Activated CD4-positive, alpha-beta T cell treated with anti-CD3 and anti-CD28 coated beads for 36 hours (primary cell): Measurements from ENCODE around the gene S100A4. TPM values are rescaled to one million over a fixed set of nuclear protein-coding genes. Genes with fewer than 3 reads are reported as not detected.
"Not testable (repeated sequence)": the region's sequence is repeated elsewhere in the genome, so short reads cannot be mapped to it uniquely, and the experiment has no call there.

ENCODE experiments used
- ATAC-seq: fragments of 200-7000 bp; cut with Tn5 transposase; one replicate; pipeline ENCODE4 v1.10.0; 2021; ENCODE audit warnings: mild to moderate bottlenecking, moderate library complexity
- CTCF ChIA-PET: fragments of 350-600 bp; sonication (Branson Sonifier 250); formaldehyde crosslinking; loops from one replicate; lab custom pipeline; 2021; ENCODE audit warnings: antibody characterized with exemption; lab: Charles Lee
- POLR2A ChIA-PET: fragments of 350-600 bp; sonication (Branson Sonifier 250); formaldehyde crosslinking; loops from one replicate; lab custom pipeline; 2021; ENCODE audit warnings: antibody characterized with exemption, inconsistent platforms; lab: Charles Lee
- DNase-seq: peaks from one replicate; pipeline ENCODE4 v3.0.0-alpha.2; 2020
- H3K27ac Mint-ChIP-seq: one replicate; pipeline ENCODE4 v1.8.0; 2021; ENCODE audit warnings: mixed read lengths
- H3K27me3 Mint-ChIP-seq: one replicate; pipeline ENCODE4 v1.8.0; 2021; ENCODE audit warnings: mixed read lengths
- H3K36me3 Mint-ChIP-seq: one replicate; pipeline ENCODE4 v1.8.0; 2021; ENCODE audit warnings: low read depth, mixed read lengths
- H3K4me1 Mint-ChIP-seq: one replicate; pipeline ENCODE4 v1.8.0; 2021; ENCODE audit warnings: mixed read lengths
- H3K4me3 Mint-ChIP-seq: one replicate; pipeline ENCODE4 v1.8.0; 2021; ENCODE audit warnings: mild to moderate bottlenecking, moderate library complexity, mixed read lengths
- H3K9me3 Mint-ChIP-seq: one replicate; pipeline ENCODE4 v1.8.0; 2021; ENCODE audit warnings: low read depth, mixed read lengths
- intact Hi-C, 2 experiments: fragments of 100-400 bp; cut with DNase I in 1 of 2; cut with micrococcal nuclease in 1 of 2; formaldehyde crosslinking; loops; one replicate each; pipeline versions ENCODE4 v1.14.2 to v1.15.1; 2022 to 2024; cut with DNase I, micrococcal nuclease
- total RNA-seq, 2 experiments: library from RNA; stranded (reverse); gene quantifications; one replicate each; pipeline ENCODE4 v1.2.3, GENCODE V29; 2021

The S100A4 gene
- total RNA-seq, 2 experiments from 2014 or later, result 84.8 to 166 TPM

DNA sequence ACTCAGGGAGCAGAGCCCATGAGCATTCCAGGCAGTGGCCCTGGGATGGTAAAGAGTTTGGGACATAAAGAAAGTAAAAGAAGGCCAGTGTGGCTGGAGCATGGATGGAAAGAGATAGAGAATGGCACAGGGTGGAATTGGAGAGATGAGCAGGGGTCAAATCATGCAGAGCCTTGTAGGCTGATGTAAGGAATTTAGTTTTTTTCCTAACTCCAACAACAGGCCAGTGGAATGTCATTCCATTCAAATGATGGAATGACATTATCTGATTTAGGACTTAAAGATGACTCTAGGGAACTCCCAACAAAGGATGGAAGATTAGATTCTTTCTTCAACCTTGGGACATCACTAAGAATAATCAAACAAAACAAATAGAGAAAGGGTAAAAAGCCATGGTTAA is 32.9 kb upstream of the S100A4 start:
- H3K4me3 Mint-ChIP-seq, result no peak overlapping the region
- no peak overlapping the region for H3K27ac Mint-ChIP-seq
- no peaks in the 10 kb centered on the region for H3K36me3 Mint-ChIP-seq
- ATAC-seq (no peak), DNase-seq (no peak)
- CTCF ChIA-PET, result interaction anchor here (1.2 to 2.2 kb wide), 3 partner anchors 36 to 45 kb away, joined by 4 to 8 read pairs (median 4); no protein-coding TSS in a partner anchor
- H3K9me3 Mint-ChIP-seq, result no peaks in the 10 kb centered on the region
- POLR2A ChIA-PET, result no interaction called here
- peaks cover under 1% of the 10 kb centered on the region for H3K4me1 Mint-ChIP-seq
- intact Hi-C loops, result loop anchor here in 1 of 2 experiments (10.0 kb wide), 1 partner anchor 386 kb away; the partner anchor contains the start of genes CREB3L4 and SLC39A1
- H3K27me3 Mint-ChIP-seq, result peaks cover 20% of the 10 kb centered on the region

DNA sequence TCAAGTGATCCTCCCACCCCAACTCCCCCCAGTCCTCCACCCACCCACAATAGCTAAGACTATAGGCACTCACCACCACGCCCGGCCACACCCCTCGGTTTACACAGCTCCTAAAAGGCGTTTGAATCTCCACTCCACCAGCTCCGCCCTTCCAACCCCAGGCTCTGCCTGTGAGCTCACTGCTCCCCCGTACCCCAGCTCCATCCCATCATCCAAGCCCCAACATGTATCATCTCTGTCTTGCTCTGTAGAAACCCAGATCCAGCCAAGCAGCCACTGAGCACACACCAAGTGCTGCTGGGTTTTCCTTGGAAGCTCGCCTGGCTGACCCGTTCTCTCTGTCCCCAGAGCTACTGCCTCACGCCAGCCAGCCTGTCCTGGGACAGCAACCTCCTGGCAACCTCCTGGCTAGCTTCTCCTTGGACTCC is 32.0 kb upstream of the S100A4 start:
- CTCF ChIA-PET, result interaction anchor here (0.6 to 2.2 kb wide), 9 partner anchors 8 to 406 kb away, joined by 3 to 8 read pairs (median 3); partner anchors contain the start of genes CHTOP and S100A14
- peaks cover 20% of the 10 kb centered on the region for H3K27me3 Mint-ChIP-seq
- no peaks in the 10 kb centered on the region for H3K36me3 Mint-ChIP-seq
- ATAC-seq, result no peak
- no peak for DNase-seq
- intact Hi-C loops, result loop anchor here in 1 of 2 experiments (10.0 kb wide), 1 partner anchor 387 kb away; the partner anchor contains the start of genes CREB3L4 and SLC39A1
- H3K27ac Mint-ChIP-seq, result no peak overlapping the region
- POLR2A ChIA-PET, result no interaction called here
- no peak overlapping the region for H3K4me3 Mint-ChIP-seq
- H3K4me1 Mint-ChIP-seq, result peaks cover 9% of the 10 kb centered on the region
- no peaks in the 10 kb centered on the region for H3K9me3 Mint-ChIP-seq

DNA sequence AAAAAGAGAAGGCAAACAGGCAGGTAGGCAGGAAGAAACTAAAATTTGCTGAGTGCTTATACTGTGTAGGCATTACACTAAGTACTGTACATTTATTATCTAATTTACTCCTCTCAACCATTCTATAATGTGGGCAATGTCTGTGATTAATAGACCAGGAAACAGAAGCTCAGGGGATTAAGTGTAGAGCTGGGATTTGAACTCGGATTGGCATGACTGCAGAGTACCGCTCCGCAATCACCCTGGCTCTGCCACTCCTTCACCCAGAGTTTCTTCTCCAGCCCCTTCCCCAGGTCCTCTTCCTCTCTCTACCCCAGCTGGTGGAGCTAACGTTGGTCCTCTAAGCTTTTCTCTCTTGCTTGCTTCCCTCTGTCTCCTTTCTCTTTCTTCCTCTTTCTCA is 31.5 kb upstream of the S100A4 start:
- ChIA-PET CTCF (interaction anchor here (0.6 to 2.2 kb wide), 8 partner anchors 9 to 407 kb away, joined by 3 to 8 read pairs (median 3); partner anchors contain the start of gene CHTOP), POLR2A (interaction anchor here (1.1 kb wide), 1 partner anchor 11 kb away, joined by 3 read pairs; no protein-coding TSS in a partner anchor)
- peaks cover 14% of the 10 kb centered on the region for H3K4me1 Mint-ChIP-seq
- H3K27me3 Mint-ChIP-seq, result peaks cover 20% of the 10 kb centered on the region
- no peaks in the 10 kb centered on the region for H3K9me3 Mint-ChIP-seq
- no peak for DNase-seq
- no peak overlapping the region for H3K4me3 Mint-ChIP-seq
- H3K27ac Mint-ChIP-seq, result no peak overlapping the region
- H3K36me3 Mint-ChIP-seq, result no peaks in the 10 kb centered on the region
- intact Hi-C loops, result loop anchor here in 1 of 2 experiments (10.0 kb wide), 1 partner anchor 388 kb away; the partner anchor contains the start of genes CREB3L4 and SLC39A1
- no peak for ATAC-seq

DNA sequence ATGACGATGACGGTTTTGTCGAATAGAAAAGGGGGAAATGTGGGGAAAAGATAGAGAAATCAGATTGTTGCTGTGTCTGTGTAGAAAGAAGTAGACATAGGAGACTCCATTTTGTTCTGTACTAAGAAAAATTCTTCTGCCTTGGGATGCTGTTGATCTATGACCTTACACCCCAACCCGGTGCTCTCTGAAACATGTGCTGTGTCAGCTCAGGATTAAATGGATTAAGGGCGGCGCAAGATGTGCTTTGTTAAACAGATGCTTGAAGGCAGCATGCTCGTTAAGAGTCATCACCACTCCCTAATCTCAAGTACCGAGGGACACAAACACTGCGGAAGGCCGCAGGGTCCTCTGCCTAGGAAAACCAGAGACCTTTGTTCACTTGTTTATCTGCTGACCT is 29.9 kb upstream of the S100A4 start:
- ATAC-seq, CTCF ChIA-PET, H3K9me3 Mint-ChIP-seq, DNase-seq, H3K27ac Mint-ChIP-seq, H3K36me3 Mint-ChIP-seq, H3K4me3 Mint-ChIP-seq: not testable (repeated sequence)
- Mint-ChIP-seq H3K27me3 (peaks cover 20% of the 10 kb centered on the region), H3K4me1 (peaks cover 26% of the 10 kb centered on the region)
- intact Hi-C loops, result loop anchor here in 1 of 2 experiments (10.0 kb wide), 1 partner anchor 389 kb away; the partner anchor contains the start of genes CREB3L4 and SLC39A1
- POLR2A ChIA-PET, result interaction anchor here (0.9 kb wide), 1 partner anchor 8 kb away, joined by 3 read pairs; no protein-coding TSS in a partner anchor

DNA sequence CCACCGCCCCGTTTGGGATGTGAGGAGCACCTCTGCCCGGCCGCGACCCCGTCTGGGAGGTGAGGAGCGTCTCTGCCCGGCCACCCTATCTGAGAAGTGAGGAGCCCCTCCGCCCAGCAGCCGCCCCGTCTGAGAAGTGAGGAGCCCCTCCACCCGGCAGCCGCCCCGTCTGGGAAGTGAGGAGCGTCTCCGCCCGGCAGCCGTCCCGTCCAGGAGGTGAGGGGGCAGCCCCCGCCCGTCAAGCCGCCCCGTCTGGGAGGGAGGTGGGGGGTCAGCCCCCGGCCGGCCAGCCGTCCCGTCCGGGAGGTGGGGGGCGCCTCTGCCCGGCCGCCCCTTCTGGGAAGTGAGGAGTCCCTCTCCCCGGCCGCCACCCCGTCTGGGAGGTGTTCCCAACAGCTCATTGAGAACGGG is 29.5 kb upstream of the S100A4 start:
- peaks cover 20% of the 10 kb centered on the region for H3K27me3 Mint-ChIP-seq
- H3K36me3 Mint-ChIP-seq, DNase-seq, ATAC-seq, H3K4me3 Mint-ChIP-seq, H3K27ac Mint-ChIP-seq, H3K9me3 Mint-ChIP-seq, POLR2A ChIA-PET, CTCF ChIA-PET: not testable (repeated sequence)
- H3K4me1 Mint-ChIP-seq, result peaks cover 27% of the 10 kb centered on the region
- intact Hi-C loops, result loop anchor here in 1 of 2 experiments (10.0 kb wide), 1 partner anchor 390 kb away; the partner anchor contains the start of genes CREB3L4 and SLC39A1

DNA sequence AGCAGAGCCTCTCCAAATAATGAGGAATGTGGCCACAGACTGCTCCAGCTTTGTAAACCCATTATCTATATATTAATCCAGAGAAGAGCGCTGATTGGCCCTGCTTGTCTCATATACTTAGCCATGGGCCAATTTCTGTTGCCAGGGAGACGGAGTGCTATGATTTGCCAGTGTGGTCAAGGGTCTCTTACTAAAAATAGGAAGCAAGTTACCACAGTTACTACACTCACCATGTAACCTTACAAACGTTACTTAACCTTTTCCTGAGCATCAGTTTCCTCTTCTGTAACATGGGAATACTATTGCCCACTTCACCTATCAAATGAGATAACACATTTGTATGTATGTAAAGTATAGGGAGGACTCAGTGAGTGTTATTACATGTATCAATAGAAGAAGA is 27.7 kb upstream of the S100A4 start:
- no peak overlapping the region for H3K4me3 Mint-ChIP-seq
- DNase-seq (no peak), ATAC-seq (no peak)
- peaks cover 9% of the 10 kb centered on the region for H3K27me3 Mint-ChIP-seq
- H3K4me1 Mint-ChIP-seq, result peaks cover 40% of the 10 kb centered on the region
- POLR2A ChIA-PET, result interaction anchor here (1.2 to 1.4 kb wide), 4 partner anchors 28 to 61 kb away, joined by 3 to 10 read pairs (median 7); partner anchors contain the start of genes CHTOP and S100A4
- H3K27ac Mint-ChIP-seq, result peak overlapping the region; percentile 83
- H3K9me3 Mint-ChIP-seq, result no peaks in the 10 kb centered on the region
- H3K36me3 Mint-ChIP-seq, result no peaks in the 10 kb centered on the region
- intact Hi-C loops, result loop anchor here (1.0 to 10.0 kb wide), 3 partner anchors 24 to 391 kb away; partner anchors contain the start of genes CREB3L4 (in 1 of the 2), ILF2 (in 1 of the 2) and SLC39A1 (in 1 of the 2)
- CTCF ChIA-PET, result interaction anchor here (0.8 to 6.3 kb wide), 14 partner anchors 8 to 312 kb away, joined by 3 to 97 read pairs (median 7); partner anchors contain the start of genes CHTOP, ILF2, S100A13 and S100A4

DNA sequence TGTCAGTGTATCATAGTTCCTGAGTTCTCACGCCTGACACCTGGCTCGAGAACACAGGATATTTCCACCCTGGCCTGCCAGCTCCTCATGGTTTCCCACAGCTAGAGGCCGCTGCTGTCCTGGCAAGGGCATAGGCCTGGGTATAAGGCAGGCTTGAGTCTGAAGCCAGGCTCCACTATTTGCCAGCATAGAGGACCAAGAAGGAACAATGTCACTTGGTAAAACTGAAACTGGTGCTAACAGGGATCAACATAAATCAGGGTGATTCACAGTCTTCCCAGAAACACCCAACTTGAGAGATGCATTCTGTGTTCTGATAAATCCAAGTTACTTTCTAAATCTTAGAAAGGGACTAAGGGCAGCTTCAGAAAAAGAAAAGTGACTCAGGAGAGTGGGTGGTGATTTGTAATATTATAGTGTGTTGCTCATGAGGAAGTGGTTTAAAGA is 27.0 kb upstream of the S100A4 start:
- Mint-ChIP-seq H3K36me3 (no peaks in the 10 kb centered on the region), H3K27ac (peak overlapping the region; percentile 83), H3K4me3 (no peak overlapping the region), H3K4me1 (peaks cover 48% of the 10 kb centered on the region), H3K27me3 (peaks cover 2% of the 10 kb centered on the region), H3K9me3 (no peaks in the 10 kb centered on the region)
- CTCF ChIA-PET, result interaction anchor here (0.5 to 6.3 kb wide), 22 partner anchors 9 to 626 kb away, joined by 3 to 97 read pairs (median 4); partner anchors contain the start of genes CHTOP, ILF2, S100A13 and S100A4
- POLR2A ChIA-PET, result interaction anchor here (1.2 to 1.4 kb wide), 4 partner anchors 28 to 61 kb away, joined by 3 to 10 read pairs (median 7); partner anchors contain the start of genes CHTOP and S100A4
- DNase-seq (peak; percentile 85), ATAC-seq (peak; percentile 82)
- intact Hi-C loops, result loop anchor here (1.0 to 10.0 kb wide), 10 partner anchors 25 to 700 kb away; partner anchors contain the start of genes CHTOP (in 2 of the 2), CREB3L4 (in 1 of the 2), HAX1 (in 1 of the 2) and ILF2 (in 1 of the 2)

DNA sequence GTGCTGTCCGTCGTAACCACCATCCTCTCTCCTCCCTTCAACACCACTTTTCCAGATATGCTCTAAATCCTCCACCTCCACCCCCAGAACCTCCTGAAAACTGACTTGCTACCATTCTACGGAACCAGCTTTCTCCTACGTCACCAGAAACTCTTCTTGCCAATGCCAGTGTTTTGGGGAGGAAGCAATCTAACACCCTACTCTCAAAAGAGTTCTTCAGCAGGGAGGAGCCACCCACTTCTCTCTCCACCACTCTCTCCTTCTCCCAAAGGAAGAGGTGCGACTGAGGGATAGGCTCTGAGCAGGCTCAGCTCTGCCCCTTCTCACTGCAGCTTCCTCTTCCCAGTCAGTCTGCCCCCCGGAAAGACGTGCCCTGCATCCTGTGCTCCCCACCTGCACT is 26.1 kb upstream of the S100A4 start:
- H3K4me1 Mint-ChIP-seq, result peaks cover 55% of the 10 kb centered on the region

DNA sequence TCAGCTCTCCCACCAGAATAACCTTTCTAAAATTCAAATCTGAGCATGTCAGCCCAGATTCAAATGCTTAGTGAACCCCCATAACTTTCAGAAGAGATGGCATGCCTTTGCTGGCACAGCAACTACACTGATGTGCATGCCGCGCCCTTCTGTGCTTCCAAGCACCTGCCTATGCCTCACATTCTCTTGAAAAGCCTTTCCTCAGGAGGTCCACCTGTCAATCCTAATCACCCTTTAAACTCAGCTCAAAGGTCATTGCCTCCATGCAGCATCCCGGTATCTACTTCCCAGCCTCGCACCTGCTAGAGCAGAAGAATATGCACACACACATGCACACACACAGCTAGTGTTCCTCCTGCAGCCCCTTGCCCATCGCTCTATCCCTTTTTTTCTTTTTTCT is 25.3 kb upstream of the S100A4 start:
- Mint-ChIP-seq H3K27me3 (no peaks in the 10 kb centered on the region), H3K4me3 (no peak overlapping the region), H3K36me3 (no peaks in the 10 kb centered on the region), H3K9me3 (no peaks in the 10 kb centered on the region), H3K27ac (peak overlapping the region; percentile 49), H3K4me1 (peaks cover 62% of the 10 kb centered on the region)
- ChIA-PET POLR2A (no interaction called here), CTCF (interaction anchor here (0.9 to 6.3 kb wide), 5 partner anchors 11 to 60 kb away, joined by 3 to 97 read pairs (median 29); no protein-coding TSS in a partner anchor)
- intact Hi-C loops, result loop anchor here in 1 of 2 experiments (10.0 kb wide), 1 partner anchor 394 kb away; the partner anchor contains the start of genes CREB3L4 and SLC39A1
- ATAC-seq (no peak), DNase-seq (no peak)

More for the DNA sequence above, 26.1 kb upstream of the S100A4 start:
- Mint-ChIP-seq H3K27me3 (no peaks in the 10 kb centered on the region), H3K9me3 (no peaks in the 10 kb centered on the region), H3K4me3 (no peak overlapping the region), H3K36me3 (no peaks in the 10 kb centered on the region), H3K27ac (peak overlapping the region; percentile 73)
- ChIA-PET POLR2A (interaction anchor here (1.4 kb wide), 1 partner anchor 27 kb away, joined by 7 read pairs; the partner anchor contains the start of gene S100A4), CTCF (interaction anchor here (0.7 to 6.3 kb wide), 16 partner anchors 10 to 415 kb away, joined by 3 to 97 read pairs (median 6); partner anchors contain the start of genes CHTOP, GATAD2B, ILF2 and S100A5)
- ATAC-seq (no peak), DNase-seq (no peak)
- intact Hi-C loops, result loop anchor here (1.0 to 10.0 kb wide), 9 partner anchors 26 to 701 kb away; partner anchors contain the start of genes CHTOP (in 2 of the 2), CREB3L4 (in 1 of the 2), HAX1 (in 1 of the 2) and ILF2 (in 1 of the 2)

DNA sequence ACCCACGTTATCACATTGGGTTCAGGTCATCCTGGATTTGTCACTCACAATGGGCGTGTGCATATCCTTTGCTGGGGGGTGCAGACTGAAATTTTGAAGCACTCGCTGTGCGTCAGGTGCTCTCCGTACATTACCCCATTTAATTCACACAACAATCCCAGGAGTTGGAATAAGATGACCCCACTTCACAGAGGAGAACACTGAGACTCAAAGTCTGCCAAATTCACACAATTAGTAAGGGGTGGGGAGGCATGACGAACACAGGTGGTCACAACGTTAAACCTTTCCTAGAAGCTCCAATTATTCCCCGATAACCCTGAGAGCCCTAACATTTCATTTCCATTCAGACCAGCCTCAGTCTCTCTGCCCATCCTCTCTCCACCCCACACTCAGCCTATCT is 23.9 kb upstream of the S100A4 start:
- intact Hi-C loops, result loop anchor here (5.0 kb wide), 3 partner anchors 88 to 393 kb away; partner anchors contain the start of genes INTS3 (in 1 of the 2), SLC39A1 (in 1 of the 2) and SNAPIN (in 1 of the 2)
- H3K4me1 Mint-ChIP-seq, result peaks cover 69% of the 10 kb centered on the region
- CTCF ChIA-PET, result interaction anchor here (0.6 to 6.3 kb wide), 7 partner anchors 29 to 1227 kb away, joined by 3 to 97 read pairs (median 8); no protein-coding TSS in a partner anchor
- no peaks in the 10 kb centered on the region for H3K27me3 Mint-ChIP-seq
- peak overlapping the region; percentile 52 for H3K27ac Mint-ChIP-seq
- no peaks in the 10 kb centered on the region for H3K36me3 Mint-ChIP-seq
- H3K9me3 Mint-ChIP-seq, result no peaks in the 10 kb centered on the region
- H3K4me3 Mint-ChIP-seq, result no peak overlapping the region
- DNase-seq, result no peak
- POLR2A ChIA-PET, result no interaction called here
- no peak for ATAC-seq
